Caco-2 (cell line): ENCODE data around the gene PRRT4. TPM values are rescaled to one million over a fixed set of nuclear protein-coding genes. Genes with fewer than 3 reads are reported as not detected.

Source experiments
- BruUV-seq: library from RNA; stranded (reverse); fragments of 400-500 nt; replicated peaks from 2 replicates; lab custom pipeline; 2021; lab: Mats Ljungman, UMichigan
- CTCF ChIA-PET: fragments of 300-600 bp; sonication (Branson Sonifier 250); formaldehyde crosslinking; loops from one replicate; lab custom pipeline; 2022; ENCODE audit warnings: antibody characterized with exemption; lab: Charles Lee
- POLR2A ChIA-PET: fragments of 300-600 bp; sonication (Branson Sonifier 250); formaldehyde crosslinking; loops from one replicate; lab custom pipeline; 2022; ENCODE audit warnings: antibody characterized with exemption; lab: Charles Lee
- DNase-seq, 2 experiments: peaks; one replicate each; pipeline versions ENCODE4 v3.0.0 to v3.0.0-alpha.2; 2020 to 2022
- H3K27me3 ChIP-seq: replicated peaks from 2 replicates; pipeline ENCODE4 v1.6.0; 2011; ENCODE audit warnings: low read length; ENCODE audit not compliant: control insufficient read depth, insufficient read depth
- H3K36me3 ChIP-seq: 2 replicates; pipeline ENCODE4 v1.5.1; 2011; ENCODE audit warnings: low read length; ENCODE audit not compliant: control insufficient read depth, insufficient read depth
- H3K4me1 ChIP-seq: fragments of 250-450 bp; sonication (Bioruptor Pico); 2 replicates; pipeline ENCODE4 v1.5.1; 2020; ENCODE audit warnings: mild to moderate bottlenecking
- H3K4me3 ChIP-seq: 2 replicates; pipeline ENCODE4 v1.5.1; 2011; ENCODE audit warnings: low read depth, mild to moderate bottlenecking, control low read depth, low read length
- H3K9me3 ChIP-seq: fragments of 250-450 bp; sonication (Bioruptor Pico); 2 replicates; pipeline ENCODE4 v1.5.1; 2020; ENCODE audit warnings: mild to moderate bottlenecking, moderate library complexity
- H3K27ac Mint-ChIP-seq: one replicate; pipeline ENCODE4 v1.8.0; 2022; ENCODE audit warnings: mixed read lengths; ENCODE audit not compliant: unreplicated experiment
- H3K27me3 Mint-ChIP-seq: one replicate; pipeline ENCODE4 v1.8.0; 2022; ENCODE audit warnings: mixed read lengths; ENCODE audit not compliant: insufficient read depth, unreplicated experiment
- H3K36me3 Mint-ChIP-seq: one replicate; pipeline ENCODE4 v1.8.0; 2022; ENCODE audit warnings: mild to moderate bottlenecking, mixed read lengths; ENCODE audit not compliant: insufficient read depth, unreplicated experiment
- H3K4me1 Mint-ChIP-seq: one replicate; pipeline ENCODE4 v1.8.0; 2022; ENCODE audit warnings: low read depth, mixed read lengths; ENCODE audit not compliant: unreplicated experiment
- H3K4me3 Mint-ChIP-seq: one replicate; pipeline ENCODE4 v1.8.0; 2022; ENCODE audit warnings: mild to moderate bottlenecking, moderate library complexity, mixed read lengths; ENCODE audit not compliant: unreplicated experiment
- H3K9me3 Mint-ChIP-seq: one replicate; pipeline ENCODE4 v1.8.0; 2022; ENCODE audit warnings: mixed read lengths; ENCODE audit not compliant: unreplicated experiment
- intact Hi-C: fragments of 100-400 bp; cut with micrococcal nuclease; formaldehyde crosslinking; loops from one replicate; pipeline ENCODE4 v1.10.0; 2022; ENCODE audit not compliant: unreplicated experiment
- total RNA-seq: library from RNA; stranded (reverse); gene quantifications from 2 replicates; pipeline ENCODE4 v1.2.3, GENCODE V29; 2022
- TF ChIP-seq, protein P1 (sequence below), 2 experiments: fragments of 200-600 bp in 1 of 2; IDR thresholded peaks; 1 replicate in 1 of 2; 2 replicates in 1 of 2; pipeline versions ENCODE4 v1.5.1 to v1.8.0; 2011 to 2022; ENCODE audit warnings: antibody characterized with exemption in 1 of 2, control low read depth in 1 of 2, inconsistent platforms in 1 of 2, low read depth in 1 of 2, low read length in 1 of 2, mild to moderate bottlenecking in 1 of 2, moderate library complexity in 1 of 2; ENCODE audit not compliant: insufficient read depth in 1 of 2, severe bottlenecking in 1 of 2, unreplicated experiment in 1 of 2

PRRT4 gene
- total RNA-seq, 1 experiment from 2014 or later = 0.43 TPM

DNA sequence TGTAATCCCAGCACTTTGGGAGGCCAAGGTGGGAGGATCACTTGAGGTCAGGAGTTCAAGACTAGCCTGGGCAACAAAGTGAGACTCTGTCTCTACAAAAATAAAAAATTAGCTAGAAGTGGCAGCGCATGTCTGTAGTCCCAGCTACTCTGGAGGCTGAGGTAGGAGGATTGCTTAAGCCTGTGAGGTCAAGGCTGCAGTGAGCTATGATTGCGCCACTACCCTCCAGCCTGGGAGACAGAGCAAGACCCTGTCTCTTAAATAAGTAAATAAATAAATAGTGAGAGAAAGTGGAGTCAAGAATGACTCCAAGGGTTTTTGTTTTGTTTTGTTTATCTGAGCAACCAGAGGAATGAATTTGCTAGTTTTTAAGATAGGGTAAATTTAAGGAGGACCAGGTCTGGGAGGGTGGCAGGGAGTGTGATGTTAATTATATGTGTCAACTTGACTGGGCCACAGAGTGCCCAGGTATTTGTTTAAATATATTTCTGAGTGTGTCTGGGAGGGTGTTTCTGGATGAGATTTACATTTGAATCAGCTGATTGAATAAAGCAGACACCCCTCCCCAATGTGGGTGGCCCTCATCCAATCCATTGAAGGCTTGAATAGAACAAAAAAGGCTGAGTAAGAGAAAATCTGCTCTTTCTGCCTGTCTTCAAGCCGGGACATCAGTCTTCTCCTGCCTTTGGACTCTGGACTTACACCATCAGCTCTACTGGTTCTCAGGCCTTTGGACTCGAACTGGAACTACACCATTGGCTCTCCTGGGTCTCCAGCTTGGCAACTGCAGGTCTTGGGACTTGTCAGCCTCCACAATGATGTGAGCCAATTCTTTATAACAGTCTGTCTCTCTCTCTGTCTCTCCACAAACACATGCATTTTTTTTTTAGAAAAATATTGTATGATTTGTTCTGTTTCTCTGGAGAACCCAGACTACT lies 24.8 kb upstream of the PRRT4 start:
- H3K36me3 ChIP-seq = no peaks in the 10 kb centered on the region
- BruUV-seq = no TSS peak
- no peak overlapping the region for H3K4me3 Mint-ChIP-seq
- intact Hi-C loops = no loop called here
- no peak for DNase-seq
- ChIA-PET POLR2A (no interaction called here), CTCF (interaction anchor here (7.2 kb wide), 1 partner anchor 38 kb away, joined by 109 read pairs; no protein-coding TSS in a partner anchor)
- H3K9me3 Mint-ChIP-seq = no peaks in the 10 kb centered on the region
- no peaks in the 10 kb centered on the region for H3K4me1 Mint-ChIP-seq
- TF ChIP-seq, protein P1, sequence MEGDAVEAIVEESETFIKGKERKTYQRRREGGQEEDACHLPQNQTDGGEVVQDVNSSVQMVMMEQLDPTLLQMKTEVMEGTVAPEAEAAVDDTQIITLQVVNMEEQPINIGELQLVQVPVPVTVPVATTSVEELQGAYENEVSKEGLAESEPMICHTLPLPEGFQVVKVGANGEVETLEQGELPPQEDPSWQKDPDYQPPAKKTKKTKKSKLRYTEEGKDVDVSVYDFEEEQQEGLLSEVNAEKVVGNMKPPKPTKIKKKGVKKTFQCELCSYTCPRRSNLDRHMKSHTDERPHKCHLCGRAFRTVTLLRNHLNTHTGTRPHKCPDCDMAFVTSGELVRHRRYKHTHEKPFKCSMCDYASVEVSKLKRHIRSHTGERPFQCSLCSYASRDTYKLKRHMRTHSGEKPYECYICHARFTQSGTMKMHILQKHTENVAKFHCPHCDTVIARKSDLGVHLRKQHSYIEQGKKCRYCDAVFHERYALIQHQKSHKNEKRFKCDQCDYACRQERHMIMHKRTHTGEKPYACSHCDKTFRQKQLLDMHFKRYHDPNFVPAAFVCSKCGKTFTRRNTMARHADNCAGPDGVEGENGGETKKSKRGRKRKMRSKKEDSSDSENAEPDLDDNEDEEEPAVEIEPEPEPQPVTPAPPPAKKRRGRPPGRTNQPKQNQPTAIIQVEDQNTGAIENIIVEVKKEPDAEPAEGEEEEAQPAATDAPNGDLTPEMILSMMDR (IDR thresholded peaks at IDR 0.05; ENCODE audit: insufficient read depth in 1 of 2, low read depth in 1 of 2, low read length in 1 of 2, severe bottlenecking in 1 of 2, unreplicated experiment in 1 of 2) = no peak
- no peaks in the 10 kb centered on the region for H3K27me3 Mint-ChIP-seq
- no peak overlapping the region for H3K4me3 ChIP-seq
- no peaks in the 10 kb centered on the region for H3K4me1 ChIP-seq
- no peaks in the 10 kb centered on the region for H3K27me3 ChIP-seq
- no peaks in the 10 kb centered on the region for H3K36me3 Mint-ChIP-seq
- no peaks in the 10 kb centered on the region for H3K9me3 ChIP-seq
- H3K27ac Mint-ChIP-seq = no peak overlapping the region

DNA sequence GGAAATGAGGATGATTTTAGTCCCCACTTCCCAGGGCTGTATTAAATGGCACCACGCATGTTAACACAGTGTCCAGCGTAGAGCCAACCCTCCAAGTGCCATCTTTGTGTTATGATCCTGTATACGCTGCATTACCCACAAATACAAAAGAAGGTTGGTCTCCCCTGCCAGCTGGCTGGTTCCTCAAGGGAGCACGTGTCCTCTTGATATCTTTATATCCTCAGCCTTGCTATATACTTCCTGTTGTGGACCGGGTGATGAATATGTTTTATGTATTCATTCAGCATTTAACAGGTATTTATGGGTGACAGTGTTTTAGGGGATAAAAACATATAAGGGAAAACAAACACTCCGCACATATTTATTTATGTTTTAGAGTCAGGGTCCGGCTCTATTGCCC lies 23.2 kb upstream of the PRRT4 start:
- Mint-ChIP-seq H3K9me3 (no peaks in the 10 kb centered on the region), H3K27ac (no peak overlapping the region), H3K4me3 (no peak overlapping the region), H3K36me3 (no peaks in the 10 kb centered on the region), H3K27me3 (no peaks in the 10 kb centered on the region), H3K4me1 (no peaks in the 10 kb centered on the region)
- BruUV-seq = no TSS peak
- Histone ChIP-seq H3K9me3 (no peaks in the 10 kb centered on the region), H3K4me1 (no peaks in the 10 kb centered on the region), H3K4me3 (no peak overlapping the region), H3K27me3 (no peaks in the 10 kb centered on the region), H3K36me3 (no peaks in the 10 kb centered on the region)
- TF ChIP-seq, protein P1 (IDR thresholded peaks at IDR 0.05; ENCODE audit: insufficient read depth in 1 of 2, low read depth in 1 of 2, low read length in 1 of 2, severe bottlenecking in 1 of 2, unreplicated experiment in 1 of 2) = no peak
- intact Hi-C loops = no loop called here
- ChIA-PET CTCF (interaction anchor here (0.5 kb wide), 1 partner anchor 20 kb away, joined by 3 read pairs; no protein-coding TSS in a partner anchor), POLR2A (no interaction called here)
- no peak for DNase-seq

DNA sequence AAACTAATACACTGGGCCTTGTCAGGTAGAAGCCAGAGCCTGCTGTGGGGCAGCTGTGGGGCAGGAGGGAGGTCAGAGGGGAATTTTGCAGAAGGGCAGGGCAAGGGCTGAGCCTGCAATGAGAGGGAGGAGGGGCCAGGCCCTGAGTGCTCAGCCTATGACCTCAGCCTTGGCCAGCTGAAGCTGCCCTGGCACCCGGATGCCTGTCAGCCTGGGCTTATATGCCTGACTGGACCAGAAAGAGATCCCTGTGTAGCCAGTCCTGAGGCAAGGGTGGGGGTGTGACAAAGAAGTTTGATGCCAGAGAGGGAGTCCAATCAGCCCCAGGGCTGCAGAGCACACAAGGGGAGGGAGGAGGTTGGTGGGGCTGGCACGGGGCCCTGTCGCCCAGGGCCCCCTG lies 22.3 kb upstream of the PRRT4 start:
- Histone ChIP-seq H3K4me1 (no peaks in the 10 kb centered on the region), H3K9me3 (no peaks in the 10 kb centered on the region), H3K36me3 (no peaks in the 10 kb centered on the region), H3K27me3 (no peaks in the 10 kb centered on the region), H3K4me3 (no peak overlapping the region)
- CTCF ChIA-PET = interaction anchor here (2.6 kb wide), 1 partner anchor 36 kb away, joined by 13 read pairs; no protein-coding TSS in a partner anchor
- Mint-ChIP-seq H3K36me3 (no peaks in the 10 kb centered on the region), H3K27me3 (no peaks in the 10 kb centered on the region), H3K9me3 (no peaks in the 10 kb centered on the region), H3K4me1 (no peaks in the 10 kb centered on the region), H3K27ac (no peak overlapping the region), H3K4me3 (no peak overlapping the region)
- intact Hi-C loops = no loop called here
- no TSS peak for BruUV-seq
- TF ChIP-seq, protein P1 (IDR thresholded peaks at IDR 0.05; ENCODE audit: insufficient read depth in 1 of 2, low read depth in 1 of 2, low read length in 1 of 2, severe bottlenecking in 1 of 2, unreplicated experiment in 1 of 2) = no peak
- POLR2A ChIA-PET = no interaction called here
- DNase-seq = no peak
